Pons (tissue), 1 donor: ENCODE data around the gene OR11A1.

Experiments
- DNase-seq: peaks from one replicate; pipeline ENCODE4 v3.0.0-alpha.2; 2016; ENCODE audit warnings: low spot score

The OR11A1 gene

DNA sequence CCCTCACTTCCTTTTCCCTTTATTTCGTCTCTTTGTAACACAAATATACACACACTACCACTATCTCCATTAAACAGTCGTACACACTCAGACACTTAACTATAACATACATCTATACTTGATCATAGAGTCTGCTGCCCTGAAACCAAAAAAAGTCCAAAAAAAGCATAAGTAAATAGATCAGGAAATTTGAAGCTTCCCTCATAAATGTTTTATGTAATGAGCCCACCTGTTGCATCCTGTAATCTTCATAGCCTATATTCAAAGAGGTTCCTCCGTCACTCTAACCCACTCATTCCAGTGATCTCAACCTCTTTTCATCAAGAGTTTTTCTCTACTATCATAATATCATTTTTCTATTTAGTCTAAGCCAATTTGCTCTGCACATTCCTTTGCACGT, 68.3 kb downstream of the OR11A1 start:
- no peak for DNase-seq

DNA sequence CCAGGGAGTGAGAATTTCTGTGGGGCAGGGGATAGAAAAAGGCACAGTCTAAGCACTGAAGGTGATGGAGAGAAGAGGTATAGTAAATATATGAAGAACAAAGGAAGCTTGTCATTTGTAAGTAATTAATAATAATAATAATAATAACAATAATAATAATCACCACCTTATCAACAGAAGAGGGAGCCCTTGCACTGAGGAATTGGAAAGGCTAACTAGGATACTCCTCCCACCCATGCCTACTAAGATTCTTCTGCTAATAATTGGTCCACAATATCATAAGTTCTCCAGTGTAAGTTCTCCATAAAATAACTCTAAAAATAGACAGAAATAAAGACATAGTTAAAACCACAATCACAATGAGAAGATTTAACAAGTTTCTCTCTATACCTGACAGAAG, 80.9 kb downstream of the OR11A1 start:
- DNase-seq, result no peak
